ENCODE measurements around the gene MT1G.

GRCh38 chr16:56649271-56649670, 18.6 kb downstream of the MT1G start:
- TF ChIP-seq CTCF (conservative IDR thresholded peaks at IDR 0.05; ENCODE audit: low read length), result no peak
- no peak for TF ChIP-seq EZH2phosphoT487 (IDR thresholded peaks at IDR 0.05; ENCODE audit: borderline replicate concordance)

Measured in Loucy (cell line).